ENCODE measurements around the gene RXRB. TPM values are rescaled to one million over a fixed set of nuclear protein-coding genes. Genes with fewer than 3 reads are reported as not detected.

RXRB gene
- total RNA-seq, 4 donors from 2014 or later, result 17.3 to 27.7 (median 24.8) TPM

GRCh38 chr6:33241968-33242367 is 41.5 kb upstream of the RXRB start:
- TF ChIP-seq CTCF (IDR thresholded peaks at IDR 0.05; ENCODE audit: low read depth), result no peak

- TF ChIP-seq CTCF (IDR thresholded peaks at IDR 0.05; ENCODE audit: low read depth), result no peak
These were observed 37.3 kb upstream of the RXRB start for GRCh38 chr6:33237741-33238140.

GRCh38 chr6:33236852-33237251 is 36.4 kb upstream of the RXRB start:
- no peak for TF ChIP-seq CTCF (IDR thresholded peaks at IDR 0.05; ENCODE audit: low read depth)

GRCh38 chr6:33236328-33236727 is 35.9 kb upstream of the RXRB start:
- TF ChIP-seq CTCF (IDR thresholded peaks at IDR 0.05; ENCODE audit: low read depth), result no peak

- TF ChIP-seq CTCF (IDR thresholded peaks at IDR 0.05; ENCODE audit: low read depth), result no peak
These were observed 34.8 kb upstream of the RXRB start for GRCh38 chr6:33235221-33235634.

- TF ChIP-seq CTCF (IDR thresholded peaks at IDR 0.05; ENCODE audit: low read depth), result no peak
These were observed 17.2 kb upstream of the RXRB start for GRCh38 chr6:33217681-33218080.

GRCh38 chr6:33217246-33217645 is 16.8 kb upstream of the RXRB start:
- TF ChIP-seq CTCF (IDR thresholded peaks at IDR 0.05; ENCODE audit: low read depth), result no peak
